GM19238 (cell line): Measurements from ENCODE around the gene SLC22A15.
"Not testable (repeated sequence)": the region's sequence is repeated elsewhere in the genome, so short reads cannot be mapped to it uniquely, and the experiment has no call there.

Source experiments
- DNase-seq: peaks from one replicate; pipeline ENCODE4 v3.0.0; 2011; ENCODE audit warnings: low spot score; ENCODE audit not compliant: insufficient read length

SLC22A15 gene

DNA sequence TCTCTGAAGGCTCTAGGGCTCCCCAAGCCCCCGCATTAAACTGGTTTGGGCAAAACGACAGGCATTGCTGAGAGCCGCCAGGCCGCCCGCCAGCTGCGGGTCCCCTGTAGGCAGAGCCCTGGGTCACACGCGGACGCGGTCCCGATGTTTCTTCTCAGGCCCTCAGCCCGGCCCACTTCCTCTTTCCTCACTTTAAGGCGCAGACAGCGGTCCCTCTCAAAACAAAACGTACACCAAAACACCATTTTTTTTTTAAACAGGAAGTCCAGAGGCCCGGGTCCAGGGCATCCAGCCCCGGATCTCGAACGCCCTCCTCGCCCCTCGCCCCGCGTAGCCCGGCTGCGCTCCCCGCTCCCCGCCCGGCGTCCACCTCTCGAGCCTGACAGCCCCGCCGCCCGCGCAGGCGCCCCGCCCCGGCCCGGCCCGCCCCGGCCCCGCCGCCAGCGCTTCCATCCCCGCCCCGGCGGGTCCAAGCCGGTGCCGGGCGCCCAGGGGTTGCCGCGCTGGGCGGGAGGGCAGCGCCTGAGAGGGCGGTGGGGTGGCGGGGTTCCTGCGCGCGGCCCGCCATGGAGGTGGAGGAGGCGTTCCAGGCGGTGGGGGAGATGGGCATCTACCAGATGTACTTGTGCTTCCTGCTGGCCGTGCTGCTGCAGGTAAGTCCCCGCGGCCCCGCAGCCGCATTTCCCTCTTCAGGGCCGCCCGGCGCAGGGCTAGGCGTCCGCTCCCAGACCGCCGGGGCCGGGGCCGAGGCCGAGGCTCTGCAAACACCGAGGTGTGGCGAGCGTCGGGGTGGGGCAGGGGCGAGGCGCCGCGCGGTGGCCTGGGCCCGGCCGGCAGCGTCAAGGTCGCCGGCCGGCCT, at the start of gene SLC22A15:
Gene SLC22A15, plus strand, starts transcription at position 452 of the 859 bp plus-strand sequence. Its CDS starts 115 bp downstream, at position 567.
- DNase-seq: peak; percentile 42

DNA sequence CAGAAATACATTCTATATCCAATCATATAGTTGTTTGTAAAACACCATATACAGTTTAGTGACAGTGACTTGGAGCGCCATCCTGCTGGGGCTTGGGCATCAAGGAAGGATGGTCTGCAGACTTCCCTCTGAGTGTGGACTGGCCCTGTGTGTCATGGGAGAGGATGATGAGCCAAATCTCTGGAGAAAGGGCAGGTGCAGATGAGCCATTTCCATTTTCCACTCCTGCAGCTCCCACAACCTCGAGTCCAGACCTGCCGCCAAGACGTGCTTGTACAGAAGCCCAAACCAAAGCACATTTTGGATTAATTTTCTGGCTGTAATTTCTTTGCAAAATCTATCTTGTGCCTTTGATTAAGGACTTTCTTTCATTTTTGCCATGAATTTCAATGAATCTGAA, 48.3 kb upstream of the SLC22A15 start:
- DNase-seq: no peak

DNA sequence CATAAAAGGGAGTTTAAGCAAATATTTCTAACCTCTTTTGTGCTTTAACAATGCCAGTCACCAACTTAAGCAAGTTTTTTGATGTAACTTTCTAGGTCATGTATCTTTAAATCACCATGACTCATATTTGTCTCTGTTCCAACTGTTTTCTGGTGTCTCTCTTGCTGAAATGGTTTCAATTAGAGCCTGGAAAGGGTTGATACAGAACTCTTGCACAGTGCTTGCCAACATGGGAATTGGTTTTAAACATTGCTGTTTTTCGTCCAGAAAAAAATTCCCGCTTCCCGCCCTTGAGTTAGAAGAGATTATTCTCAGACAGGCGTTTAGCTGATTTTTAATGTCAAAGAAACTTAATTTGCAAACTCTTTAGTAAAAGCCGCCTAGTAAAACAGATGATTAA, 46.4 kb upstream of the SLC22A15 start:
- no peak for DNase-seq

DNA sequence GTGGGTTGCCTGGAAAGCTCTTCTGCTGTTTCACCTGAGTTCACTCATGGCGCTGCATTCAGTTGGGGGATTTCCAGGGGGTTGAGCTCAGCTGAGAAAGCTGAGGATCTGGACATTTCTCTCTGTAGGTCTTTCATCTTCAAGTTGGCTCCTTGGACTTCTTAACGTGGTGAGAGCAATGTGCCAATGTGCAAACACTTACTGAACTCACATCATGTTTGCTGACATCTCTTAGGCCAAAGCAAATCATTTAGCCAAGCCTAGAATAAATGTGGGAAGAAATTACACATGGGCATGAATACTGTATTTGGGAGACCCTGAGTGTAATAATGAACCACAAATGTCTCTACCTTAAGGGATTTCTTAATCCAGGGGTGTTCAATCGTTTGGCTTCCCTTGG, 42.7 kb upstream of the SLC22A15 start:
- DNase-seq: no peak

DNA sequence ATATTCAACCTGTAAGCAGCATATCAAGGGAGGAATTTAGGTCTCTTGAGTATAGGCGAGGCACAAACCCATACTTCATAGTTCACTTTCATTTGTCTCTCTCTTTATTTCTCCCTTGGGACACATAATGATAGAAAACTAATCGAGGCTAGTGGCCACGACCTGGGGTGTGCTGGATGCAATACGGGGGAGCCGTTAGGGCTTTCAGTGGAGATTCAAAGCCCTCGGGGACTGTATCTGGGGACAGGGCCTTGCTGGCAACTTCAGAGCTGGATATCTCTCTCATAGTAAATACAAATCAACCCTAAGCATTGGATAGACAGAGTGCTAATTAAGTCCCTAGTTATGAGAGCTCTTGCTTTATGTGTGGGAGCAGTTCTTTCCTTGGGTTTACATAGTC, 36.9 kb upstream of the SLC22A15 start:
- DNase-seq: no peak

DNA sequence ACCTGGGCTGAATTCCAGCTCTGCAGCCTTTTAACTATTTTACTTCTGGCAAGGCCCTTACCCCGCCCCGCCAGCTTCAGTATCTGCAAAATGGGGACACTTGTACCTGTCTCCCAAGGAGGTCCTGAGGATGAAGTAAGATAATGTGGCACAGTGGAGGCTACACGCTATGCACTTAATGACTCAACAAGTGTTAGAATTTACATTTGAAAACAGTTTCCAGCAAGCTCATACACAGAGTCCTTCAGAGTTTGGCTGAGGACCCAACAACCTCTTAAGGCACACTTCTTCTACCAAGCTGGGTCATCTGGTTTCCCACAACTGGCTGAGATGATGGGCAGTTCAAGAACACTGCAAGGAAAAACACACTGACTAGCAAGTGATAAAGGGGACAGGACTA, 30.2 kb upstream of the SLC22A15 start:
- DNase-seq: no peak

DNA sequence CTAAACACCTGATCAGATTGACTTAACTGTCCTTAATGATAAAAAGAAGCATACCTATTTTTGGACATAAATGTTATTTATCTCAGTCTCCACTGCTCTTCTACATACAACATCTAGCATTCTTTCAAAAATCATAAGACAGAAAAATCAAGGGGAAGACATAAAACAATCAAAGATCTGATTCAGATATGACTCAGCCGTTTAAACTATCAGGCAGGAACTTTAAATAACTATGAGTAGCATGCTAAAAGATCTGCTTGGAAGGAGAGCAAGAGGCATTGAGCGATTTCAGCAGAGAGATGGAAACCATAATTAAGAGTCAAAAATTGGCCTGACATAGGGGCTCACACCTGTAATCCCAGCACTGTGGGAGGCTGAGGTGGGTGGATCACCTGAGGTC, 27.2 kb upstream of the SLC22A15 start:
- no peak for DNase-seq

DNA sequence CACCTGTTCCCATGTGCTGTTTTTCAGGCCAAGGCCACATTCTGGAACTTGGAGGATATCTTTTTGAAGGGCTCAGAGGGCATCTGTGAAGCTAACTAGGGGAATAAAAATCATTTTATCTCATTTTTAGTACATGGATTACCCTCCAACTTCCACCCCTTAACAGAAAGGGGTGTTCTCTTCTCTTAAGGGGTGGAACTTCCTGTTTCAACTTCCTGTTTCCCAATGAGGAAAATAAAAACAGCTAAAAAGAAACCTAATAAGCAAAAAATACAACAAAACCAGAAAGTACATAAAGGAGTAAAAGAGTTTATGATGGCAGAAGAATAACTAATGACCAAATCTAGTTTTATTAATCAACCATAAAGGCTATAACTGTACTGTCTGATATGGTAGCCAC, 24.8 kb upstream of the SLC22A15 start:
- no peak for DNase-seq

DNA sequence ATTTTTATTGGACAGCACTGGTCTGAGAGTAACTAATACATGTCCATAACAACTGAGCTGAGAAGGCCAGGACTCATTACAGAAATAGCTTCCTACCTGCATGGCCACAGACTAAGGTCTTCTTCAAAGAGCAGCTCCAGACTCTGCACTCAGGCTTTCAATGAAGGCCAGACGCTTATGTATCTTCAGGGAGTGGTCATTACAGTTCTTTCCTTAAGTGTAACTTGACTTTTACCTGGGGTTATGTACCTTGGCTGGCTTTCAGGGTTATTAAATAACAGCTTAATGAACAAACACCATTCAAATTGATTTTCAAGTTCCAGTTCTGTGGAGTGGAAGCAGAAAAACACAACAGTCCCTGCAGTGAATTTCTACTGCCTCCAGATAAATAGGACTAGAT, 23.8 kb upstream of the SLC22A15 start:
- no peak for DNase-seq

DNA sequence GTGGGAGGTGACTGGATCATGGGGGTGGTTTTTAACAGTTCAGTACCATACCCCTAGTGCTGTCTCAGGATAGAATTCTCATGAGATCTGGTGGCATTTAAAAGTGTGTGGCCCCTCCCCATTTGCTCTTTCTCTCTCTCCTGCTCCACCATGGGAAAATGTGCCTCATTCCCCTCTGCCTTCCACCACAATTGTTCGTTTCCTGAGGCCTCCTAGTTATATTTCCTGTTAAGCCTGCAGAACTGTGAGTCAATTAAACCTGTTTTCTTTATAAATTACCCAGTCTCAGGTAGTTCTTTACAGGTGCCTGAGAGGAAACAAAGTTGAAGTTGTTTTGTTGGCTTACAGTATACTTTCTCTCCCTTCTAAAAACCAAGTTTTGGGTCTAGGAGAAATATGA, 23.1 kb upstream of the SLC22A15 start:
- DNase-seq: no peak

DNA sequence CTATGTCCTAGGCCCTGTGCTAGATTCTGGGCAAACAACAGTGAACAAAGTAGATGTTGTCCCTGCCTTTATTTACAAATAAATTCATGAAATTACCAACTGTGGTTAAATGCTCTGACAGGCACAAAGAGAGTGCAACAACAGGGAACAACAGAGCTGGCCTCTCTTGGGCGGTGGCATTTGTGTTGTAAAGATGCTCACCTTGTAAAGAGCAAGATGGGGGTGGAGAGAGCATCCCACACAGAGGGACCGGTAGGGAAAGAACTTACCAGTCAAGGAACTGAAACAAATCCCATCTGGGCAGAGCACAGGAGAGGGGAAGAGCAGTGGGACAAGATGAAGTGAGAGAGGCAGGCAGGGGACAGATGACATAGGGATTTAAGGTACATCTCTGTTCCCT, 21.6 kb upstream of the SLC22A15 start:
- no peak for DNase-seq

DNA sequence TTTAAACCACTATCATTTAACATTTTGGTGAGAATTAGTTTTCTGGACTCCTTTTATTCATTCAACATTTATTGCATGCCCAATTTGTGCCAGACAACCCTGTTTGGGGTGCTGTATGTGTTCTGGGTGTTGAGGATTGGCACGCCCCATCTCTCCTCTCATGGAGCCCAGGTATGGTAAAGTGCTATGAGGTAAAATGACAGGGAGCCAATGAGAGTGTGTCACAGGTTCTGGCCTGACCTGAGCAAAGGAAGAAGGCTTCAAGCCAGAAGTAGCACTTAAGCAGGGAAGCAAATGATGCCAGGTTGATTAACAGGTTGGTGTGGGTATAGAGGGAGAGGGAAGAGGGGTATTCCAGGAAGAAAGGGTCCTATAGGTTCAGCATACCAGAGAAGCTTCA, 21.1 kb upstream of the SLC22A15 start:
- no peak for DNase-seq

DNA sequence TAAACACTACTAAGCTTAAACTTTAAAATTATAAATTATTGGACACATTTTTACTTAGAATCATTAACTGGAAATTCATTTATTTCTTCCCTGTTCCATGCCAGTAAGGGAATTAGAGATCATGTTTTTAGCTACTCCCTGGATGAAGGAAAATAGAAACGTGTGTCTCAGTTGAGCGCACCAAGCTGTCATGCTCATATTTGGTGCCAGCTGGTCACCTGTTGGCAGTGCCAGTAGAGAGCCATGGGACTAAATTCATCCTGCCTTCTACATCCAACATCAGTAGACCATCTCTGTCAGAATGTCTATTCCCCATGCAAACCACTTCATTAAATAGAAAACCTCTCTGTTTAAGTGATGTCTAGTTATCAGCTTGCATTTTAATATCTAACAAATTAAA, 17.4 kb upstream of the SLC22A15 start:
- DNase-seq: no peak

DNA sequence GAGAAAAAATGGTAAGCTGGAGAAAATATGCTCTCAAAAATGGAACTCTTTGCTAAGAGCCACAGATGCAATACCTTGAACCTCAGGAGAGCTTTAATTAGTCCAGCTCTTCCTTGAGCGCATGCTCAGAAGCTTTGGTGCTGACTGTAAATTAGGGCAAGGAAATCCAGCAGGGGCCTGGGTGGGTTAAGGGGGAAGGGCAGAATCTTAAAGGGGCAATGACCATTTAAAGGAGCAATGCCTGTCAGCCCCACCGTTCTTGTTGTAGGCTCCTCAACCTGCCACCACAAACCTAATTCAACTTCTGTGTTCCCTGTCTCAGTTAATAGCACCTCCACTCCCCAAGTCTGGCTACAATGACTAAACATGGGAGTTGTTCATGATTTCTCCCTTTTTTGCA, 6.8 kb upstream of the SLC22A15 start:
- DNase-seq: no peak

DNA sequence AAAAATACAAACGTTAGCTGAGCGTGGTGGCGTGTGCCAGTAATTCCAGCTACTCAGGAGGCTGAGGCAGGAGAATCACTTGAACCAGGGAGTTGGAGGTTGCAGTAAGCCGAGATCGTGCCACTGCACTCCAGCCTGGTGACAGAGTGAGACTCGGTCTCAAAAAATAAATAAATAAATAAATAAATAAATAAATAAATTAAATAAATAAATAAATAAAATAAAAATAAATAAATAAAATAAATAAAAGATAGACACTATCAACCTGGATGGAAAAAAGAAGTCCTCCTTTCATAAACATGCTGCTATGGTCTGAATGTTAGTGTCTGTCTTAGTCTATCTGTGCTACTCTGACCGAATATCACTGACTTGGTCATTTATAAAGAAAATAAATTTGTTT, 4.5 kb upstream of the SLC22A15 start:
- DNase-seq: not testable (repeated sequence)

DNA sequence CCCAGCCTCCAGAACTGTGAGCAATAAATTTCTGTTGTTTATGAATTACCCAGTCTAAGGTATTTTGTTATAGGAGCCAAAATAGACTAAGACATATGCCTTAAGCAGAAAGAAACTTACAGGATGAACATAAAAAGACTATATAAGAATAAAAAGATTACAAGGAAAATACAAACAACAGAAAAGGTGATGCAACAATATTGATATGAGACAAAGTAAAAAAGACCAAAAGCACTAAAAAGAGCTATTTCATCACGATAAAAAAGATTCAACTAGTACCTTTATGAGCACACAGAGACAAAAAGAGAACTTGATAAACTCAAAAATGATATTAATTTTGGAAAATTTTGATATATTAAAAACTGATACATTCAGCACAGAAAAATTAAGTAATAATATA, 3.2 kb upstream of the SLC22A15 start:
- no peak for DNase-seq

DNA sequence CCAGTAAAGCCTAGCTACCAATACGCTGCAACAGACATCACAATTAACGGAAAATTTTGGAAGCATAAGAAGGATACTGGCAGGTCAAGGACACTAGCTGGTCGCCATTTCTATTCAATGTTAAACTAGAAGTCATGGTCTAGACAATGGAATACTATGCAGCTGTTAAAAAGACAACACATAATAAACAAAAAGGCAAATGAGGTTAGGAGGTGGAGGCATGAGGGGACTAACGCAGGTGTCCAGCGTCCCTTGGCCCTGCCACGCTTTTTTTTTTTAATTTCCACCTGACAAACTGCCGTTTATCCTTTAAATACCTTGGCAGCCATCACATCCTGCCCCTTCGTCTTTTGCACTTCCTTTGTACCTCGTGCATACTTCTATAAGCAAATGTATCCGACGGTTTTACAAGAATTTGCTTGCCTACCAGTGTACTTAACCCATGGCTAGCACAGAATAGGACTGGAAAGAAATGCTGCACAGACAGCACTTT, 698 bp upstream of the SLC22A15 start:
- no peak for DNase-seq

DNA sequence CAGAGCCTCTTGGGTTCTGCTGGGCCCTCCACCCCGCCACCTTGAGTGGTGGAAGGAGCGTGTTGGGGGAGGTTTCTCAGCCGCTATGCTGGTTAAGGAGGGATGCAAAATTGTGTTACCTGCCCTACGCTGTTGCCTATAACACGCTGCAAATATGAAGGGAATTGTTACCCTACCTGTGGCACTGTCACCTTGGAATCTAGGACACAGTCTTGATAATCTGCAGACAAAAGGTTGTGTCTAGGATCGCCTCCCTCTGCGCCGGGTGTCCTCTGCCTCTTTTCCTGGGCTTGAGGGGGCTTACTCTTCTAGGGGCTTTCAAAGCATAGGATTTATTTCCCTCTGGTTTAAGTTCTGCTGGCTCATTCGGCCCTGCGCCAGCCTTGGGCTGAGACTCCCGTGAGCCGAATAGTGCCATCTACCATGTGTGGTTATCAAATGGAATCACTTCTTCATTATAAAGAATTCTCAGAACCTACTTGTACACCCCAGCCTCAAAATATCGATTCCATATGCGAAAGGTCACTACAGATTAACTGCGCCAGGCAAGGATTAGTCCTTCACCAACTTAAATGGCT, 697 bp downstream of the SLC22A15 start:
- DNase-seq: no peak

DNA sequence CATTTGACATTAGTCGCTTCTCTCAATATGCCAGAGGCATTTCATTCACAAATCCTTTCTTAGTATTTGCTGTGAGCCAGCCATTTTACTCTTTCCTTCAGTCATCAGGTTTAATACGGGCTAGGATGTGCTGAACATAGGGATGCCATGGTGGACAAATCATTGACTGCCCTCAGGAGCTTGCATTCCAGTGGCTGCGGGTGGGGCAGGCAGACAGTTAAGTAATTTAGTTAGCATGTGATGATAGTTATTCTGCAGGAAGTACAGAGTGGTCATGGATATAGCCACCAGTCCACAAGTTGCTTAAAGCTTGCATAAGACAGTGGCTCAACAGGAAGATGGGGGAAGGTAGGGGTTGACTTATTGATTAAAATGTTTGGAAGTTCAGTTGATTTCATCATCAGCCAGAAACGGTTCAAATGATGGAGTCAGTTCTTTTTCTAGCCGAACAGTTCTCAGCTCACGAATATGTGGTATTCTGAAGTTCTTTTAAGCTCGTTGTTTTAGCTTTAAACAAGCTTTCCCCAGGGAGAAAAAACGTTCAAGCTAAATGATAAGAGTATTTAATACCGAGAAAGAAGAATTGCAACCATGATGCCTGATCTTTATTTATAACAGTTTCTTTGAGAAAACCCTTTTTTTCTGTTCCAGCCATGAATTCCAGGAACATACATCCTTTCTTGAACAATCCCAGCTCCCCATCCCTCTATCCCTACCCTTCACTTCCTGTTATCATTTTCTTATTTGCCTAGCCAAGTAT, 1.4 kb downstream of the SLC22A15 start:
- no peak for DNase-seq

DNA sequence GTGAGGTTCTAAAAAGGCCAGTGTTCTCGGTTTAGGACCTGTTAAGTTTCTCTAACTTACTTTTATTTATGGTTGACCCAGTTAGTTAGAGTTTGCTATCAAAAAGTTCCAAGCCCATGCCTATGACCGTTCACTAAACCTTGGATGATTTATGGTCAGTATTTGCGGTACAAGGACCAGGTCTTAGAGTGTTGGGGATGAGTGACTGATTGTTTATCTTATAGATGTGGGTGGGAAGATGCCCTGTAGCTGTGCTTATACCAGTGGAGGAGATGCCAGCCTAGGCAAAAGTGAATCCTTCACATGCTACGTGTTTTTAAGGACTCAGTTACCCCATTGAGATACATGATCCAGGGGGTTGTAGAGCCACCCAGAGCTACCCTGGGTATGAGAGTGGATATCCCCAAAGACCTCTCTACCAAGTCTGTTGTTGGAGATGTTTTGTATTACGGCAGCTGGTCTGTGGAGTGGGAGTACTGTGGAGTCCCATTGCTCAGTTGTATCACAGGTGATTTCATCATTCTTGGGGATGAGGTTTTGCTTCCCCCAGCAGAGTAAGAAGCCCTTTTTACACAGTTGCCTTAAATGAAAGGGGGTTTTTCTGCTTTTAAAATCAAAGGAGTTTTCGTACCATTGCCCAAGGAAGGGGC, 2.1 kb downstream of the SLC22A15 start:
- DNase-seq: no peak

DNA sequence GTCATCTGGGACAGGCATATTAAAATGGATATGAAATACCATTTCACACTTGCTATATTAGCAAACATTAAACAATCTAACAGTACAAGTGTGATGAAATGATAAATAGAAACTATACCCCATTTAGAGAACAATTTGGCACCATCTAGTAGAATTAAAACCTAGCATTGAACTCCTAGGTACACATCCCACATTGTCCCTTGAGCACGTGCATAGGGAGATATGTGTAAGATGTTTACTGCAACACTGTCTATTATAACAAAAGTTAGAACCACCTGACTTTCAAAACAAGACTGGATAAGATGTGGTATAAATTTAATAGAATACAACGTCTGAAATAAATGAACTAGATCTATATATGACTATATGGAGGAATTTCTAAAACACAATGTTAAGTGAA, 3.8 kb downstream of the SLC22A15 start:
- no peak for DNase-seq
